Brain microvascular endothelial cell (primary cell): ENCODE measurements around the gene PLXNA2.

Experiments used
- DNase-seq: peaks from one replicate; pipeline ENCODE4 v3.0.0-alpha.2; 2020
- H3K27ac ChIP-seq: fragments of 250-450 bp; sonication (Bioruptor Pico); 2 replicates; pipeline ENCODE4 v1.5.1; 2020; ENCODE audit warnings: mild to moderate bottlenecking, moderate library complexity
- H3K27me3 ChIP-seq: fragments of 250-450 bp; sonication (Bioruptor Pico); replicated peaks from 2 replicates; pipeline ENCODE4 v1.5.1; 2020; ENCODE audit warnings: mild to moderate bottlenecking
- H3K36me3 ChIP-seq: fragments of 250-450 bp; sonication (Bioruptor Pico); replicated peaks from 2 replicates; pipeline ENCODE4 v1.5.1; 2020; ENCODE audit warnings: mild to moderate bottlenecking
- H3K4me3 ChIP-seq: 2 replicates; pipeline ENCODE4 v1.5.1; 2011; ENCODE audit warnings: low read depth, mild to moderate bottlenecking, control low read depth, low read length, moderate library complexity
- in situ Hi-C: cut with HindIII; loops from 2 replicates; pipeline ENCODE4 v1.10.0; 2017; ENCODE audit warnings: low sequenced_read_pairs, low pct_ligation_motif_present
- TF ChIP-seq, protein P1 (sequence below): IDR thresholded peaks from 2 replicates; pipeline ENCODE4 v1.5.1; 2011; ENCODE audit warnings: low read depth, mild to moderate bottlenecking, moderate library complexity, low read length, control low read depth, inconsistent platforms; ENCODE audit errors: missing control alignments

Gene PLXNA2

DNA sequence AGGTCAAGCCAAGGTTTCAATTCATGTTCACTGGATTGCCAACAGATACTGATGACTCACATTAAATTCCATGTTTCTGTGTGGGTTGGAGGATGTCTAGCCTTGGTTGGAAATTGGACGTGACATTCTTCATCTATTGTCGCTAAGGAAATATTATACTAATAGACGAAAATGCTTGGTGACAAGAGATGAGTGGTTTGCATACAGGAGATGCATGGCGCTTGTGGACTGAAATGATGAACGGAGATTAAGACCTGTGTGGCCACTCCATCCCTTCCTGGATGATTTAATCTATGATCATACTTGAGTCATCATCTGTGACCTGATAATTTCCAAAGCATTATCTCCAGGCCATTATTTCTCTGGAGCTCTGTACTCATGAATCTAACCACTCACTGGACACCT, 236.2 kb downstream of the PLXNA2 start:
- no peaks in the 10 kb centered on the region for H3K36me3 ChIP-seq
- H3K4me3 ChIP-seq = no peak overlapping the region
- TF ChIP-seq, protein P1, sequence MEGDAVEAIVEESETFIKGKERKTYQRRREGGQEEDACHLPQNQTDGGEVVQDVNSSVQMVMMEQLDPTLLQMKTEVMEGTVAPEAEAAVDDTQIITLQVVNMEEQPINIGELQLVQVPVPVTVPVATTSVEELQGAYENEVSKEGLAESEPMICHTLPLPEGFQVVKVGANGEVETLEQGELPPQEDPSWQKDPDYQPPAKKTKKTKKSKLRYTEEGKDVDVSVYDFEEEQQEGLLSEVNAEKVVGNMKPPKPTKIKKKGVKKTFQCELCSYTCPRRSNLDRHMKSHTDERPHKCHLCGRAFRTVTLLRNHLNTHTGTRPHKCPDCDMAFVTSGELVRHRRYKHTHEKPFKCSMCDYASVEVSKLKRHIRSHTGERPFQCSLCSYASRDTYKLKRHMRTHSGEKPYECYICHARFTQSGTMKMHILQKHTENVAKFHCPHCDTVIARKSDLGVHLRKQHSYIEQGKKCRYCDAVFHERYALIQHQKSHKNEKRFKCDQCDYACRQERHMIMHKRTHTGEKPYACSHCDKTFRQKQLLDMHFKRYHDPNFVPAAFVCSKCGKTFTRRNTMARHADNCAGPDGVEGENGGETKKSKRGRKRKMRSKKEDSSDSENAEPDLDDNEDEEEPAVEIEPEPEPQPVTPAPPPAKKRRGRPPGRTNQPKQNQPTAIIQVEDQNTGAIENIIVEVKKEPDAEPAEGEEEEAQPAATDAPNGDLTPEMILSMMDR = no peak
- in situ Hi-C loops = no loop called here
- peak overlapping the region; percentile 84 for H3K27ac ChIP-seq
- DNase-seq = peak; percentile 78
- H3K27me3 ChIP-seq = no peaks in the 10 kb centered on the region

DNA sequence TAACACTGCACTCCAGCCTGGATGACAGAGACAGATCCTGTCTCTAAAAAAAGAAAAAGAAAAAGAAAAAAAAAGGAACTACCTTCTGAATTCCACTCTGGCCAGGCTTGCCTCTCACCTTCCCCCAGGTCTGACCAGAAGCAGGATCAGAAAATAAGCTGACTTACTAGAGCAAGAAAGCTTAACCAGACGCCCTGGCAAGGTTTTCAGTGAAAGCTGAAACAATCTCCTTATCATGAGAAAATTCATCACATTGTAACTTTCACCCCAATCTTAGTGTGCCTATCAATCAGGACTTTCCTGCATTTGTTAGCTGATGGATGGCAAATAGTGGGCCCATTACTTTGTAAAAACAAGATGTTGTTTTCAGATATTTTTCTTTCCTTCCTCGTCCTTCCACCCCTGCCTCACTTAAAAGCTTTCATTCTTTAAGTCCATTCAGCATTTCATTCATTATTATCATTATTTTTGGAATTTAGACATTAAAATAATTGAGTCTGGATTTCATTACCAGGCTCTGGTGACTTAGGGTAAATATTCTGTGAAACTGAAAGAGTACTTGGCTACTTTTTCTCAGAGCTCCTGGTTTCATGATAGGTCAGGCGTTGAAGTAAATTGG, 236.8 kb downstream of the PLXNA2 start:
- TF ChIP-seq, protein P1 = no peak
- DNase-seq = no peak
- in situ Hi-C loops = no loop called here
- Histone ChIP-seq H3K36me3 (no peaks in the 10 kb centered on the region), H3K4me3 (no peak overlapping the region), H3K27me3 (no peaks in the 10 kb centered on the region), H3K27ac (peak overlapping the region; percentile 84)

DNA sequence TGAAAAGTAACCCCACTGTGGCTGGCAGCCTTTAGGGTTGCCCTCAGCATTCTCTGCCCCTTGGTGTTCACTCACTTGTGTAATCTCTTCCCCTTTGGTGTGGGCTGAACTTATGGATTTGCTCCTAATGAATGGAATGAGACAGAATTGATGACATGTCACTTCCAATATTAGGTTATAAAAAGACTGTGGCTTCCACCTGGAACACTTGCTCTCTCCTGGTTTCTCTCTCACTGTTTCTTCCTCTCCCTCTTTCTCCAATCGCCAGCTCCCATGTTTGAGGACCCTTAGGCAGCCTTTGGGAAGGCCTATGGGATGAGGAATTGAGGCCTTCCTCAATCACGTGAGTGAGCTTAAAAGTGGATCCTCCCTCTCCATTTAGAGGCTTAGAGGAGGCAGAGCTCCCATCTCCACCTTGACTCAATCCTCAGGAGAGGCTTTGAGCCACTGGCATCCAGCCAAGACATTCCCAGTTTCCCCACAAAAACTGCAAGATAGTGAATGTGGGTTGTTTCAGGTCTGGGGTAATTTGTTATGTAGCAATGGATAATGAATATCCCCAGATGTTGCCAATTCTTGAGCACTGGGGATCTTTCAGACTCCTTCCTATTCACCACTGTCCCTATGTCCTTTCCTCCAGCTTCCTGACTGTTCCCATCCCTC, 237.8 kb downstream of the PLXNA2 start:
- in situ Hi-C loops = no loop called here
- H3K27me3 ChIP-seq = no peaks in the 10 kb centered on the region
- TF ChIP-seq, protein P1 = no peak
- no peak for DNase-seq
- no peak overlapping the region for H3K4me3 ChIP-seq
- no peak overlapping the region for H3K27ac ChIP-seq
- H3K36me3 ChIP-seq = no peaks in the 10 kb centered on the region

DNA sequence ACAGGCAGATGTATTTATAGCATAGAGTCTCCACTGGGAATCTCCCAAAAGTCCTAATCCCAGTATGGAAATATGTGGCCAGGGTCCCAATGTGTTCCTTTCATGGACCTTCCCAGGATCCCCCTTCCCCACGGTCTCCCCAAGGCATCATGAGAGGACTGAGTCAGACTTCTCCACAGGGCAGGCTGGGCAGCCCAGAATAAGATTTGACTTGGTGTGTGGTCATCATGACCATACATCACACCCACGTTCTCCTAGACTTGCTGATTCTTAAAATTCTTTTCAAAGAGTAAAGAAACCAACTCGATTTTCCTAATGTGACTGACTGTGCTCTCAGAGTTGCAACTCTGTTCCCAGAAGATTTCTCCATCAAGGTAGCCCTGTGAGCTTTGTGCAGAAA, 239.3 kb downstream of the PLXNA2 start:
- peak; percentile 70 for DNase-seq
- H3K27me3 ChIP-seq = no peaks in the 10 kb centered on the region
- TF ChIP-seq, protein P1 = no peak
- in situ Hi-C loops = no loop called here
- no peak overlapping the region for H3K4me3 ChIP-seq
- H3K36me3 ChIP-seq = no peaks in the 10 kb centered on the region
- no peak overlapping the region for H3K27ac ChIP-seq

DNA sequence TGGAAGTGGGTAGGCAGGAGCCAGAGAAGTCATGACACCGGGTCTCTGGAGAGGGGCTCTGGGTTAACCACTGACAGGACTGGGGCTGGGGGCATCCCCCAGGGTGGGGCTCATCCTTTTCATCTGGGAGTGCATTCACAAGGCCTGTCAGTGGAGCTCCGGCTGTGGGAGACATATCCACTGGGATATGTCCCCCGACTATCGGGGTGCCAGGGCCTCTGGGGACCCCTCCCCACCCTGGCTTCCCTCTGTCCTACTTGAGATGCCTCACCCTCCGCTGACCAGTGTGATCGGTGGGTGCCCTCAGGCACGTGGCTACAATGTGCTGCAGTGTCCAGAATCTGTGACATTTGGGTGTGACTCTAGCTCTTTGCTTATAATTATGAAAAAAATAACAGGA, 240.9 kb downstream of the PLXNA2 start:
- TF ChIP-seq, protein P1 = no peak
- DNase-seq = no peak
- no peaks in the 10 kb centered on the region for H3K27me3 ChIP-seq
- no peaks in the 10 kb centered on the region for H3K36me3 ChIP-seq
- no peak overlapping the region for H3K27ac ChIP-seq
- in situ Hi-C loops = no loop called here
- H3K4me3 ChIP-seq = no peak overlapping the region
